Neuronal stem cell (in vitro differentiated cells): ENCODE measurements around the gene AP5S1.
A peak's percentile ranks its signal among the peaks of the same experiment; 100 is the strongest.
"Not testable (repeated sequence)": the region's sequence is repeated elsewhere in the genome, so short reads cannot be mapped to it uniquely, and the experiment has no call there.

Experiments
- DNase-seq: peaks from one replicate; pipeline ENCODE4 v3.0.0-alpha.2; 2013; ENCODE audit warnings: low spot score
- H2AFZ ChIP-seq: one replicate; pipeline ENCODE4 v1.6.1; 2013; ENCODE audit warnings: mild to moderate bottlenecking, low read length, inconsistent platforms
- H2AK5ac ChIP-seq: 2 replicates; pipeline ENCODE4 v1.6.1; 2013; ENCODE audit warnings: low read depth, mild to moderate bottlenecking, inconsistent platforms, low read length, moderate library complexity, mixed read lengths
- H2BK120ac ChIP-seq: 2 replicates; pipeline ENCODE4 v1.6.1; 2013; ENCODE audit warnings: low read depth, mild to moderate bottlenecking, inconsistent platforms, low read length, moderate library complexity, mixed read lengths
- H2BK12ac ChIP-seq: one replicate; pipeline ENCODE4 v1.6.1; 2013; ENCODE audit warnings: low read length, inconsistent platforms
- H2BK15ac ChIP-seq: 2 replicates; pipeline ENCODE4 v1.6.1; 2013; ENCODE audit warnings: mild to moderate bottlenecking, low read length, inconsistent platforms, mixed read lengths
- H2BK5ac ChIP-seq: one replicate; pipeline ENCODE4 v1.6.1; 2013; ENCODE audit warnings: inconsistent platforms, mild to moderate bottlenecking, low read length, moderate library complexity
- H3K14ac ChIP-seq: one replicate; pipeline ENCODE4 v1.6.1; 2013; ENCODE audit warnings: low read length, inconsistent platforms
- H3K18ac ChIP-seq: 2 replicates; pipeline ENCODE4 v1.6.1; 2013; ENCODE audit warnings: low read length, inconsistent platforms
- H3K23ac ChIP-seq: 2 replicates; pipeline ENCODE4 v1.6.1; 2013; ENCODE audit warnings: low read depth, mild to moderate bottlenecking, mixed read lengths, low read length, inconsistent platforms; ENCODE audit not compliant: poor library complexity
- H3K27ac ChIP-seq: replicated peaks from 3 replicates; pipeline ENCODE4 v1.5.1; 2013; ENCODE audit warnings: low read length, inconsistent platforms
- H3K27me3 ChIP-seq, 3 experiments: 2 replicates each; pipeline ENCODE4 v1.6.1; 2013; ENCODE audit warnings: low read length in 3 of 3, mild to moderate bottlenecking in 2 of 3, inconsistent platforms in 1 of 3, low read depth in 1 of 3, mixed read lengths in 1 of 3, moderate library complexity in 1 of 3; ENCODE audit not compliant: control insufficient read depth in 3 of 3, insufficient read depth in 3 of 3
- H3K36me3 ChIP-seq, 2 donors: replicated peaks in 1 of 2; 2 replicates each; pipeline ENCODE4 v1.6.1; 2013; ENCODE audit warnings: low read length in 2 of 2; ENCODE audit not compliant: control insufficient read depth in 2 of 2, insufficient read depth in 2 of 2
- H3K4ac ChIP-seq: 2 replicates; pipeline ENCODE4 v1.6.1; 2013; ENCODE audit warnings: inconsistent platforms, mild to moderate bottlenecking, low read length, moderate library complexity
- H3K4me1 ChIP-seq, 2 donors: 1 replicate in 1 of 2; 2 replicates in 1 of 2; pipeline ENCODE4 v1.6.1; 2013; ENCODE audit warnings: low read length in 2 of 2, low read depth in 1 of 2; ENCODE audit not compliant: control insufficient read depth in 2 of 2, insufficient read depth in 1 of 2
- H3K4me2 ChIP-seq: one replicate; pipeline ENCODE4 v1.6.1; 2013; ENCODE audit warnings: mild to moderate bottlenecking, low read length, inconsistent platforms; ENCODE audit not compliant: insufficient read depth, poor library complexity, severe bottlenecking
- H3K4me3 ChIP-seq, 2 donors: 2 replicates each; pipeline ENCODE4 v1.5.1; 2013; ENCODE audit warnings: low read length in 2 of 2, mild to moderate bottlenecking in 2 of 2, inconsistent platforms in 1 of 2, moderate library complexity in 1 of 2
- H3K79me1 ChIP-seq: one replicate; pipeline ENCODE4 v1.6.1; 2013; ENCODE audit warnings: low read depth, mild to moderate bottlenecking, inconsistent platforms, low read length, moderate library complexity
- H3K9ac ChIP-seq: one replicate; pipeline ENCODE4 v1.6.1; 2013; ENCODE audit warnings: mild to moderate bottlenecking, low read depth, low read length, inconsistent platforms; ENCODE audit not compliant: poor library complexity
- H3K9me3 ChIP-seq, 2 donors: replicated peaks in 1 of 2; 2 replicates each; pipeline versions ENCODE3 to v1.6.1; 2013; ENCODE audit warnings: low read length in 2 of 2, mild to moderate bottlenecking in 2 of 2, inconsistent platforms in 1 of 2, low read depth in 1 of 2, mixed read lengths in 1 of 2, moderate library complexity in 1 of 2; ENCODE audit not compliant: control insufficient read depth in 2 of 2, insufficient read depth in 1 of 2
- H4K8ac ChIP-seq: one replicate; pipeline ENCODE4 v1.6.1; 2013; ENCODE audit warnings: low read depth, mild to moderate bottlenecking, inconsistent platforms, low read length, moderate library complexity
- H4K91ac ChIP-seq: one replicate; pipeline ENCODE4 v1.6.1; 2013; ENCODE audit warnings: low read length, low read depth, mild to moderate bottlenecking, inconsistent platforms; ENCODE audit not compliant: poor library complexity
- WGBS, 2 donors: extraction: QIAGEN DNeasy Blood & Tissue Kit; methylation state at CpG; one replicate each; pipeline ENCODE4 v1.1.7; 2013; ENCODE audit warnings: missing lambda C conversion rate in 2 of 2, mixed read lengths in 1 of 2; ENCODE audit not compliant: insufficient read length in 2 of 2, insufficient replicate concordance in 1 of 2; ENCODE audit errors: extremely low coverage in 2 of 2; 5-methylcytosine and 5-hydroxymethylcytosine counted together

AP5S1 gene

GRCh38 chr20:3839328-3839727 is 19.0 kb downstream of the AP5S1 start:
- H2BK15ac ChIP-seq: no peak overlapping the region

GRCh38 chr20:3840201-3840600 is 19.9 kb downstream of the AP5S1 start:
- not testable (repeated sequence) for H3K79me1 ChIP-seq, H2BK15ac ChIP-seq, H3K4ac ChIP-seq, DNase-seq, H3K4me3 ChIP-seq, H3K4me2 ChIP-seq, H2AFZ ChIP-seq, H2BK120ac ChIP-seq, H3K27me3 ChIP-seq, H3K36me3 ChIP-seq, H3K23ac ChIP-seq, H4K8ac ChIP-seq, H3K4me1 ChIP-seq, H3K27ac ChIP-seq, H4K91ac ChIP-seq, H3K14ac ChIP-seq, H2BK12ac ChIP-seq, H2AK5ac ChIP-seq, H3K18ac ChIP-seq, H2BK5ac ChIP-seq, H3K9me3 ChIP-seq, H3K9ac ChIP-seq
- no CpG with 5 or more reads among the region's 7 CpGs for WGBS, 2 donors

More at GRCh38 chr20:3839328-3839727, 19.0 kb downstream of the AP5S1 start:
- no peak overlapping the region for H3K18ac ChIP-seq
- H2AK5ac ChIP-seq: no peak overlapping the region
- no peak overlapping the region for H2BK12ac ChIP-seq
- H3K27me3 ChIP-seq: no peaks in the 10 kb centered on the region
- no peak overlapping the region for H4K91ac ChIP-seq
- H3K36me3 ChIP-seq: no peaks in the 10 kb centered on the region
- H3K4ac ChIP-seq: no peak overlapping the region
- H3K4me1 ChIP-seq: no peaks in the 10 kb centered on the region
- H2BK120ac ChIP-seq: no peak overlapping the region
- H3K4me2 ChIP-seq: no peak overlapping the region
- no peak overlapping the region for H3K14ac ChIP-seq
- no peak overlapping the region for H3K23ac ChIP-seq
- DNase-seq: no peak
- H3K79me1 ChIP-seq: no peaks in the 10 kb centered on the region
- H3K4me3 ChIP-seq: no peak overlapping the region
- H3K9me3 ChIP-seq: peaks cover 0 to 3% of the 10 kb centered on the region in 2 donors
- no peak overlapping the region for H3K27ac ChIP-seq
- no peak overlapping the region for H4K8ac ChIP-seq
- H2BK5ac ChIP-seq: no peak overlapping the region
- no CpG with 5 or more reads among the region's 3 CpGs for WGBS, 2 donors
- H2AFZ ChIP-seq: no peak overlapping the region
- no peak overlapping the region for H3K9ac ChIP-seq

GRCh38 chr20:3842348-3842930 is 22.1 kb downstream of the AP5S1 start:
- H3K4me2 ChIP-seq: no peak overlapping the region
- H3K23ac ChIP-seq: no peak overlapping the region
- peaks cover 2 to 4% of the 10 kb centered on the region in 2 donors for H3K4me1 ChIP-seq
- no CpG with 5 or more reads among the region's 7 CpGs for WGBS, 2 donors
- no peak overlapping the region for H2BK5ac ChIP-seq
- no peaks in the 10 kb centered on the region for H3K9me3 ChIP-seq
- no peak overlapping the region for H3K4ac ChIP-seq
- no peak overlapping the region for H3K27ac ChIP-seq
- H2AFZ ChIP-seq: no peak overlapping the region
- H2BK15ac ChIP-seq: no peak overlapping the region
- H3K27me3 ChIP-seq: no peaks in the 10 kb centered on the region
- no peak overlapping the region for H3K14ac ChIP-seq
- H3K36me3 ChIP-seq: no peaks in the 10 kb centered on the region
- no peak overlapping the region for H3K4me3 ChIP-seq
- H2BK12ac ChIP-seq: no peak overlapping the region
- no peak overlapping the region for H2AK5ac ChIP-seq
- no peak overlapping the region for H3K9ac ChIP-seq
- no peak overlapping the region for H3K18ac ChIP-seq
- H3K79me1 ChIP-seq: peaks cover 8% of the 10 kb centered on the region
- no peak for DNase-seq
- no peak overlapping the region for H4K91ac ChIP-seq
- H2BK120ac ChIP-seq: no peak overlapping the region
- H4K8ac ChIP-seq: no peak overlapping the region

- H3K14ac ChIP-seq: no peak overlapping the region
- no peak overlapping the region for H4K91ac ChIP-seq
- no peak overlapping the region for H3K4me2 ChIP-seq
- no peaks in the 10 kb centered on the region for H3K27me3 ChIP-seq
- no peak overlapping the region for H3K23ac ChIP-seq
- peak overlapping the region; percentile 39 for H2BK5ac ChIP-seq
- H3K4ac ChIP-seq: no peak overlapping the region
- no peak overlapping the region for H2BK15ac ChIP-seq
- H3K79me1 ChIP-seq: peaks cover 11% of the 10 kb centered on the region
- no peak overlapping the region for H4K8ac ChIP-seq
- DNase-seq: no peak
- WGBS, 2 donors: no CpG with 5 or more reads among the region's 5 CpGs
- H3K9ac ChIP-seq: no peak overlapping the region
- no peak overlapping the region for H3K18ac ChIP-seq
- H2AFZ ChIP-seq: no peak overlapping the region
- no peak overlapping the region for H2BK120ac ChIP-seq
- no peak overlapping the region for H2BK12ac ChIP-seq
- no peaks in the 10 kb centered on the region for H3K36me3 ChIP-seq
- H3K4me1 ChIP-seq: peaks cover 5 to 8% of the 10 kb centered on the region in 2 donors
- H2AK5ac ChIP-seq: no peak overlapping the region
- peaks cover 0 to 2% of the 10 kb centered on the region in 2 donors for H3K9me3 ChIP-seq
- no peak overlapping the region for H3K27ac ChIP-seq
- H3K4me3 ChIP-seq: no peak overlapping the region
Observed at GRCh38 chr20:3843490-3843889, 23.1 kb downstream of the AP5S1 start.
